ENCODE measurements around the gene BMP7. TPM values are rescaled to one million over a fixed set of nuclear protein-coding genes. Genes with fewer than 3 reads are reported as not detected.

BMP7 gene
- total and polyA plus RNA-seq, 2 donors (not counting 3 experiments of a cell fraction or from before 2014, with no cell fraction given) = not detected

- no peaks in the 10 kb centered on the region for H3K36me3 ChIP-seq (ENCODE audit: control insufficient read depth in 2 of 2, extremely low read depth in 1 of 2, insufficient read depth in 2 of 2, low read length in 2 of 2)
- no peaks in the 10 kb centered on the region for H4K20me1 ChIP-seq (replicated peaks; ENCODE audit: control insufficient read depth, extremely low read depth, insufficient read depth, low read length)
- TF ChIP-seq EZH2 (IDR thresholded peaks at IDR 0.05; ENCODE audit: borderline replicate concordance, low read depth, low read length, severe bottlenecking) (no peak), POLR2A (IDR thresholded peaks at IDR 0.05; ENCODE audit: low read depth, low read length) (no peak), GATA2 (IDR thresholded peaks at IDR 0.05; ENCODE audit: insufficient read depth, insufficient read length, low read depth, low read length) (no peak), CTCF (IDR thresholded peaks at IDR 0.05; ENCODE audit: extremely low read depth in 1 of 2, insufficient read depth in 1 of 2, low read depth in 1 of 2, low read length in 2 of 2) (no peak), FOS (IDR thresholded peaks at IDR 0.05; ENCODE audit: borderline replicate concordance, insufficient read depth, low read length) (no peak), POLR2AphosphoS5 (IDR thresholded peaks at IDR 0.05; ENCODE audit: insufficient read depth, low read depth, low read length) (no peak), MYC (IDR thresholded peaks at IDR 0.05; ENCODE audit: low read depth, low read length) (no peak), JUN (IDR thresholded peaks at IDR 0.05; ENCODE audit: borderline replicate concordance, insufficient read depth, insufficient read length, low read depth) (no peak)
- TF ChIP-seq, protein P1, sequence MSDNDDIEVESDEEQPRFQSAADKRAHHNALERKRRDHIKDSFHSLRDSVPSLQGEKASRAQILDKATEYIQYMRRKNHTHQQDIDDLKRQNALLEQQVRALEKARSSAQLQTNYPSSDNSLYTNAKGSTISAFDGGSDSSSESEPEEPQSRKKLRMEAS (IDR thresholded peaks at IDR 0.05; ENCODE audit: insufficient read depth, insufficient read length) = no peak
- dilution Hi-C loops (cut with MboI; ENCODE audit: extremely low pct_ligation_motif_present, low sequenced_read_pairs) (no loop called here), intact Hi-C loops (cut with micrococcal nuclease) (no loop called here)
- CTCF ChIA-PET = no interaction called here
- H3K27ac ChIP-seq (ENCODE audit: insufficient read depth, low read depth, low read length) = no peak overlapping the region
- H3K4me1 ChIP-seq (ENCODE audit: control insufficient read depth, extremely low read depth, insufficient read depth, low read length) = no peaks in the 10 kb centered on the region
- H3K79me2 ChIP-seq (ENCODE audit: control insufficient read depth, insufficient read depth, low read length) = no peaks in the 10 kb centered on the region
- no peak overlapping the region for H2AFZ ChIP-seq (ENCODE audit: low read depth, low read length)
- no peaks in the 10 kb centered on the region for H3K27me3 ChIP-seq (ENCODE audit: control insufficient read depth in 2 of 2, insufficient read depth in 2 of 2, low read length in 2 of 2)
- no TSS peak for BruUV-seq (replicated peaks)
- POLR2A ChIA-PET = no interaction called here
- no peak overlapping the region for H3K9ac ChIP-seq (replicated peaks; ENCODE audit: extremely low read depth, insufficient read depth, low read length)
- H3K4me2 ChIP-seq (ENCODE audit: insufficient read depth, low read length) = no peak overlapping the region
- DNase-seq (ENCODE audit: low read depth, low spot score) = no peak
- FAIRE-seq = no peak
- H3K4me3 ChIP-seq (replicated peaks in 1 of 3; ENCODE audit: insufficient read depth in 1 of 3, low read depth in 1 of 3, low read length in 3 of 3) = no peak overlapping the region
- no peaks in the 10 kb centered on the region for H3K9me3 ChIP-seq (replicated peaks; ENCODE audit: control insufficient read depth, insufficient read depth, low read length)
- no peaks in the 10 kb centered on the region for H3K9me1 ChIP-seq (replicated peaks; ENCODE audit: control insufficient read depth, extremely low read depth, insufficient read depth, low read length)
Measured at GRCh38 chr20:57165427-57166004, 100.9 kb downstream of the BMP7 start.

All from endothelial cell of umbilical vein (primary cell).